Activated CD8-positive, alpha-beta T cell treated with anti-CD3 and anti-CD28 coated beads for 36 hours (primary cell): ENCODE data around the gene GRM8. TPM values are rescaled to one million over a fixed set of nuclear protein-coding genes. Genes with fewer than 3 reads are reported as not detected.

ENCODE experiments used
- ATAC-seq: fragments of 200-7000 bp; cut with Tn5 transposase; one replicate; pipeline ENCODE4 v1.10.0; 2021; ENCODE audit warnings: mild to moderate bottlenecking, moderate library complexity
- CTCF ChIA-PET: fragments of 350-600 bp; sonication (Branson Sonifier 250); formaldehyde crosslinking; loops from one replicate; lab custom pipeline; 2021; ENCODE audit warnings: antibody characterized with exemption; lab: Charles Lee
- POLR2A ChIA-PET: fragments of 350-600 bp; sonication (Branson Sonifier 250); formaldehyde crosslinking; loops from one replicate; lab custom pipeline; 2021; ENCODE audit warnings: antibody characterized with exemption; lab: Charles Lee
- DNase-seq: peaks from one replicate; pipeline ENCODE4 v3.0.0-alpha.2; 2020
- H3K27ac Mint-ChIP-seq: one replicate; pipeline ENCODE4 v1.8.0; 2021; ENCODE audit warnings: mild to moderate bottlenecking, mixed read lengths
- H3K27me3 Mint-ChIP-seq: one replicate; pipeline ENCODE4 v1.8.0; 2021; ENCODE audit warnings: mixed read lengths
- H3K36me3 Mint-ChIP-seq: one replicate; pipeline ENCODE4 v1.8.0; 2021; ENCODE audit warnings: low read depth, mixed read lengths
- H3K4me1 Mint-ChIP-seq: one replicate; pipeline ENCODE4 v1.8.0; 2021; ENCODE audit warnings: low read depth, mixed read lengths
- H3K4me3 Mint-ChIP-seq: one replicate; pipeline ENCODE4 v1.8.0; 2021; ENCODE audit warnings: mild to moderate bottlenecking, moderate library complexity, mixed read lengths
- H3K9me3 Mint-ChIP-seq: one replicate; pipeline ENCODE4 v1.8.0; 2021; ENCODE audit warnings: mixed read lengths
- CTCF ChIP-seq: fragments of 200-600 bp; IDR thresholded peaks from one replicate; pipeline ENCODE4 v1.8.0; 2022; ENCODE audit warnings: antibody characterized with exemption, mild to moderate bottlenecking
- intact Hi-C: fragments of 100-400 bp; cut with micrococcal nuclease; formaldehyde crosslinking; loops from one replicate; pipeline ENCODE4 v1.10.0; 2022
- total RNA-seq, 2 experiments: library from RNA; stranded (reverse); gene quantifications; one replicate each; pipeline ENCODE4 v1.2.3, GENCODE V29; 2021

GRM8 gene
- total RNA-seq, 2 experiments from 2014 or later: not detected

- Mint-ChIP-seq H3K4me3 (no peak overlapping the region), H3K9me3 (no peaks in the 10 kb centered on the region), H3K4me1 (no peaks in the 10 kb centered on the region), H3K27me3 (peaks cover 3% of the 10 kb centered on the region), H3K27ac (no peak overlapping the region), H3K36me3 (no peaks in the 10 kb centered on the region)
- no peak for TF ChIP-seq CTCF
- ChIA-PET CTCF (no interaction called here), POLR2A (no interaction called here)
- intact Hi-C loops: no loop called here
- ATAC-seq: no peak
- no peak for DNase-seq
Observed at GRCh38 chr7:126723966-126724544, 528.7 kb downstream of the GRM8 start.

GRCh38 chr7:126720232-126720631 is 532.5 kb downstream of the GRM8 start:
- intact Hi-C loops: no loop called here
- no peak for DNase-seq
- no peak overlapping the region for H3K4me3 Mint-ChIP-seq
- H3K27me3 Mint-ChIP-seq: peaks cover 3% of the 10 kb centered on the region
- no peaks in the 10 kb centered on the region for H3K4me1 Mint-ChIP-seq
- POLR2A ChIA-PET: no interaction called here
- CTCF ChIA-PET: interaction anchor here (1.1 kb wide), 1 partner anchor 15 kb away, joined by 3 read pairs; no protein-coding TSS in a partner anchor
- H3K36me3 Mint-ChIP-seq: no peaks in the 10 kb centered on the region
- H3K27ac Mint-ChIP-seq: no peak overlapping the region
- TF ChIP-seq CTCF: no peak
- H3K9me3 Mint-ChIP-seq: no peaks in the 10 kb centered on the region
- ATAC-seq: no peak

GRCh38 chr7:126718419-126718818 is 534.3 kb downstream of the GRM8 start:
- DNase-seq: no peak
- no peak overlapping the region for H3K27ac Mint-ChIP-seq
- CTCF ChIA-PET: no interaction called here
- H3K9me3 Mint-ChIP-seq: no peaks in the 10 kb centered on the region
- H3K4me1 Mint-ChIP-seq: no peaks in the 10 kb centered on the region
- POLR2A ChIA-PET: no interaction called here
- ATAC-seq: no peak
- H3K27me3 Mint-ChIP-seq: peaks cover 2% of the 10 kb centered on the region
- intact Hi-C loops: no loop called here
- no peak overlapping the region for H3K4me3 Mint-ChIP-seq
- no peaks in the 10 kb centered on the region for H3K36me3 Mint-ChIP-seq
- TF ChIP-seq CTCF: no peak

- no peak for TF ChIP-seq CTCF
Observed at GRCh38 chr7:126716321-126716720, 536.4 kb downstream of the GRM8 start.

GRCh38 chr7:126715076-126715475 is 537.7 kb downstream of the GRM8 start:
- intact Hi-C loops: no loop called here
- POLR2A ChIA-PET: no interaction called here

More at GRCh38 chr7:126716321-126716720, 536.4 kb downstream of the GRM8 start:
- ChIA-PET POLR2A (no interaction called here), CTCF (no interaction called here)
- DNase-seq (no peak), ATAC-seq (no peak)
- H3K27ac Mint-ChIP-seq: no peak overlapping the region
- H3K4me3 Mint-ChIP-seq: no peak overlapping the region
- intact Hi-C loops: no loop called here
- no peaks in the 10 kb centered on the region for H3K4me1 Mint-ChIP-seq
- H3K9me3 Mint-ChIP-seq: peaks cover 3% of the 10 kb centered on the region
- H3K27me3 Mint-ChIP-seq: no peaks in the 10 kb centered on the region
- no peaks in the 10 kb centered on the region for H3K36me3 Mint-ChIP-seq

More at GRCh38 chr7:126715076-126715475, 537.7 kb downstream of the GRM8 start:
- Mint-ChIP-seq H3K4me1 (no peaks in the 10 kb centered on the region), H3K9me3 (peaks cover 3% of the 10 kb centered on the region), H3K4me3 (no peak overlapping the region), H3K27ac (no peak overlapping the region), H3K36me3 (no peaks in the 10 kb centered on the region), H3K27me3 (no peaks in the 10 kb centered on the region)
- DNase-seq (no peak), ATAC-seq (no peak)
- TF ChIP-seq CTCF: no peak
- CTCF ChIA-PET: no interaction called here
